Measurements from ENCODE around the gene KDR.

KDR gene

DNA sequence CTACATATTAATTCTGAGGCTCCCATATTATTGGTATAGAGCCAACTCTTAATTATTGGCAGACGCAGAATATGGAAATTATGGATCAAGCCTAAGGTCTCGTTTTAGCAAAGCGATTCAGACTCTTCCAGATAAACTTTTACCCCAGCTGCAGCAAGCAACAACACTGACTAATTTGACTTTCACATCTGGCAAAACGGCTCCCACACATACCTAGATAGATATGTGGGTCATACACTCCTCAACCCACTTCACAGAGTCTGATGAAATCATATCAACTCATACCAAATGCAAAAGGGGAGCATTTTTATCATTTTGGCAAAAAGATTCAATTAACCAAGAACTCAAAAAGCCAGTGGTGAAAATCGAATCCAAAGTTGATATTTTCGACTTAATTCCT is 36.3 kb upstream of the KDR start:
- TF ChIP-seq, protein P1, sequence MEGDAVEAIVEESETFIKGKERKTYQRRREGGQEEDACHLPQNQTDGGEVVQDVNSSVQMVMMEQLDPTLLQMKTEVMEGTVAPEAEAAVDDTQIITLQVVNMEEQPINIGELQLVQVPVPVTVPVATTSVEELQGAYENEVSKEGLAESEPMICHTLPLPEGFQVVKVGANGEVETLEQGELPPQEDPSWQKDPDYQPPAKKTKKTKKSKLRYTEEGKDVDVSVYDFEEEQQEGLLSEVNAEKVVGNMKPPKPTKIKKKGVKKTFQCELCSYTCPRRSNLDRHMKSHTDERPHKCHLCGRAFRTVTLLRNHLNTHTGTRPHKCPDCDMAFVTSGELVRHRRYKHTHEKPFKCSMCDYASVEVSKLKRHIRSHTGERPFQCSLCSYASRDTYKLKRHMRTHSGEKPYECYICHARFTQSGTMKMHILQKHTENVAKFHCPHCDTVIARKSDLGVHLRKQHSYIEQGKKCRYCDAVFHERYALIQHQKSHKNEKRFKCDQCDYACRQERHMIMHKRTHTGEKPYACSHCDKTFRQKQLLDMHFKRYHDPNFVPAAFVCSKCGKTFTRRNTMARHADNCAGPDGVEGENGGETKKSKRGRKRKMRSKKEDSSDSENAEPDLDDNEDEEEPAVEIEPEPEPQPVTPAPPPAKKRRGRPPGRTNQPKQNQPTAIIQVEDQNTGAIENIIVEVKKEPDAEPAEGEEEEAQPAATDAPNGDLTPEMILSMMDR (IDR thresholded peaks at IDR 0.05; ENCODE audit: control insufficient read depth, extremely low read depth, insufficient read depth), result no peak

DNA sequence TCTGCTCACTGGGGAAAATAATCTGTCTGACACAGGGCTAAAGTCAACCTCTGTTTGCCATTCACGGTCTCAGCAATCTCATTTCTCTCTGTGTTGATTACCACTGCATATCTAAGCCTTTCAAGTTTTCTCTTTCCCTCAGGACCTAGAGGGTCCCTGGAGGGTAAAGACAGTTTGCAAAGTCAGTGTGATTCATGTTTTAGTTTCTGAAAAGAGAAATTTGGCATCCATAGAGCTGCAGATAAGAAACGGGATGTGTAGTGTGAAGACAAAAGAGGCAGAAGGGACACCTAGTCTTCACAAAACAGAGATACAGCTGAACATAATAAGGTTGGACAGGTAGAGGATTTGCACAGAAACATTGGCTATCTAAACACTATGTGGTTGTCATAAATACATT is 34.5 kb upstream of the KDR start:
- no peak for DNase-seq (ENCODE audit: low read depth)
- no peak overlapping the region for H3K4me3 ChIP-seq (ENCODE audit: low read depth, low read length)
- TF ChIP-seq, protein P1 (IDR thresholded peaks at IDR 0.05; ENCODE audit: control insufficient read depth, extremely low read depth, insufficient read depth), result no peak

More for the DNA sequence above, 36.3 kb upstream of the KDR start:
- H3K4me3 ChIP-seq (ENCODE audit: low read depth, low read length), result no peak overlapping the region
- no peak for DNase-seq (ENCODE audit: low read depth)

- DNase-seq (ENCODE audit: low read depth), result no peak
- TF ChIP-seq, protein P1 (IDR thresholded peaks at IDR 0.05; ENCODE audit: control insufficient read depth, extremely low read depth, insufficient read depth), result no peak
- H3K4me3 ChIP-seq (ENCODE audit: low read depth, low read length), result no peak overlapping the region
Measured at GRCh38 chr4:55158957-55159356, 33.6 kb upstream of the KDR start.

DNA sequence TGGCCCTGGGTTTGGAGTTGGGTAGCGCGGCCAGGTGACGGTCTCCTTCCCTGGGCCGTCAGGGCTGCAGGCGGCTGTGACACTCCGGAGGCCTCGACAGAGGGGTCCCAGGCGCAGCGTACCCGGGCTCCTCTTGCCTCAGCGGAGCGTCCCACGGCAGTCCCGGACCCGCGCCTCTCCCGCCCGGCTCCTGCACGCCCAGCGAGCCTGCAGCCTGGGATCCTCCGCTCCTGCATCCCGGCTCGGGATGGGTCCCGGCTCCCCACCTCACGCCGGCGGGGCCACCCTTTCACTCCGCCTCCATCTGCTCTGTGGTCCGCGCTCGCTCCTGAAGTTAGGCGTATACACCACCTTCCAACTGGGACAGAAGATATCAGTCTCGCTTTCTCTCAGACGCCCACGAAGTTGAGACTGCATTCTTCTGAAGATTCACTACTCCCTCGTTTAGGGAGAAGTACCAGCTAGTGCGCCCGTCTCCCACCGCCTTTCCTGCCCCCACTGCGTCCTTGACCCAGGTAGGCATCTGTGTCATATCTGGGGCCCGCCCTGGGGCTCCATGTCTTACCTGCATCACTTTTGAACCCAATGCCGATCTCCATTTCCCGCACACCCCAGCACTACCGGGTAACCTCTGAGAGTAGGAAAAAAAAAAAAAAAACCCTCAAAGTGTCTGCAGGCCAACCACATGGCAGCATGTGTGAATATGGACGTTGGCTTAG is 32.3 kb upstream of the KDR start:
- no peak for DNase-seq (ENCODE audit: low read depth)
- TF ChIP-seq, protein P1 (IDR thresholded peaks at IDR 0.05; ENCODE audit: control insufficient read depth, extremely low read depth, insufficient read depth), result no peak
- no peak overlapping the region for H3K4me3 ChIP-seq (ENCODE audit: low read depth, low read length)

DNA sequence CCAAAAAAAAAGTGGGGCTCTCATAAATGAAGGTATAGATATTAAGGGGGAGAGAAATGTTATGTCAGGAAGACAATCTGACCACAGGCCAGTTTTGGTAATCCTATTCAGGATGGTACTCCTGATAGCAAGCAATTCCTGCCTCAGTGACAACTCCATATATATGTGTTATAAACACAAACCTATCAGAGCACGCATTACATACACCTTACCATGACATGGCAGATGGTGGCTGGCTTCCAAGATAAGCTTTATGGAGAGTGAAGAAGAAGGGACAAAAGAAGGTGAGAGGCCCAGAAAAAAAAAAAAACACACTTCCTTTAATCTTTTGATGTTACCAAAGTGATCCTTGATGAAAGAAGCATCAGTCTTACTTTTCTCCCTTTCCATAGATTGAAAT is 29.5 kb upstream of the KDR start:
- TF ChIP-seq, protein P1 (IDR thresholded peaks at IDR 0.05; ENCODE audit: control insufficient read depth, extremely low read depth, insufficient read depth), result no peak
- no peak for DNase-seq (ENCODE audit: low read depth)
- H3K4me3 ChIP-seq (ENCODE audit: low read depth, low read length), result no peak overlapping the region

DNA sequence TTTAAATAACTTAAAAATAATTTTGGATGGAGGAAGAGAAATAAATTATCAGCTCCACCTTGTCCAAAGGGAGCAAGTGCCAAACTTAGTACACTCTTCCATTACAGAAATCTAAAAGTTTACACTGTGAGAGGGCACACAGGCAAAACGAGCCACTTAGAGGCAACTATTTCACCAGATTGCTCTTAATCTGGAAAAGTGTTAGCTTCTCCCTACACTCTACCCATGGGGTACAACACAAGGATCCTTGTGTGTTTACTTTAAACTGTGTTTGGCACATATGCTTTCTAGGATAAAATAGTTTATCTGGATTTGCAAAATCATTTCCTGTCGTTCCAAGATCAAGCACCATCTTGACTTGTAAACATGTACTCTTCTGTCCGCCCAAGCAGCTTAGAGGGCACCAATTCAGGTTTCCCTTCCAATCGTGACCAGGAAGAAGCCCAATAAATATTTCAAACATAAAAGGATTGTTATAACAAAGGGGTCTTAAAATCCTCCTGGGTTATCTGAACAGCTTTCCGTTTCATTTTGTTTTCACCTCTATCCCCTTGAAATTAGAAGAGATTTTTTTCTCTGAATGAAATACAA is 29.0 kb upstream of the KDR start:
- TF ChIP-seq, protein P1 (IDR thresholded peaks at IDR 0.05; ENCODE audit: control insufficient read depth, extremely low read depth, insufficient read depth), result no peak
- H3K4me3 ChIP-seq (ENCODE audit: low read depth, low read length), result no peak overlapping the region
- DNase-seq (ENCODE audit: low read depth), result no peak

DNA sequence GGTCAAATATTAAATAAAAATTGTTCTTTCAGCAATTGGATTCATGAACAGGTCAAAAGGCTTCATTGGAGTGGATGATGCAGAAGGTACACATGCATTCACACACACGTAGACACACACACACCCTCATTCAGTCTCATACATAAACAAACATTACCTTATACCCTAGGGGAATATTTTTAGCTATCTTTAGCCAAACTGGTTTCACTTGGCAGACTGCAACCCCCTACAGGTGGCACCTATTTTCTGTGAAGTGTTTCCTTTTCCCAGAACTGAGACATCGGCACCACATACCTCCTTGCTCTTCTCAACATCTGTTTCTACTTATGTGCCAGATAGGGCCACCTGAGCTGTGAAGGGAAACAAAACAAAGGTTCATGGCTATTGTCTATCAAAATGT is 18.5 kb upstream of the KDR start:
- no peak for DNase-seq (ENCODE audit: low read depth)
- no peak overlapping the region for H3K4me3 ChIP-seq (ENCODE audit: low read depth, low read length)
- TF ChIP-seq, protein P1 (IDR thresholded peaks at IDR 0.05; ENCODE audit: control insufficient read depth, extremely low read depth, insufficient read depth), result no peak
